Erythroblast (primary cell): ENCODE data around the gene ZNF618.

Source experiments
- GATA1 ChIP-seq: IDR thresholded peaks from 2 replicates; pipeline ENCODE4 v1.6.1; 2011; ENCODE audit warnings: low read depth, mild to moderate bottlenecking, control low read depth, low read length, moderate library complexity
- POLR2A ChIP-seq: IDR thresholded peaks from 2 replicates; pipeline ENCODE4 v1.6.1; 2011; ENCODE audit warnings: mild to moderate bottlenecking, low read length

DNA sequence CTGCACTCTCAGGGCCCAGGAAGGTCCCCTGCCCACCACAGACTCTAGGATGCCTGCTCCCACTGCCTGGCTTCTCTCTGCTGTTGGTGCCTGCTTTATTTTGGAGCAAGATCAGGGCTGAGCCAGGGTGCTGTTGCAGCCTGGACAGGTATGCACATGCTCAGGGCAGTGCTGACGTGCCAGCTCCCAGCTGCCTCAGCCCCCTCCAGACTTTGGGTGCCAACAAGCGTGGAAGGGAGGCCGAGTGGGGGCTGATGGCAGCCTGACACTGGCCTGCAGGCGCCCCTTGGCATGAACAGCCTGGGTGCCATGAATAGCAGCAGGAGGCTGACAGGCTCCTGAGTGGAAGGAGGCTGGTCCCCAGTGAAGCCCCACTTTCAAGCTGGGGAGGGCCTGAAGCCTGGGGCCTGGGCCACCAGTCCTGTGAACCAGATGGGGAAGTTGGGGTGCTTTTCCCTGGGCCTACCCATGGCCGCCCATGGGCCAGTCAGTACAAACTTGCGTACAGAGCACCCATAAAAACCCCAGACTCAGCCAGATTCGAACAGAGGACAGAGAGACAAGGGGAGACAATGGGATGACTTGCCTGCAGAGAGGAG, 195.2 kb downstream of the ZNF618 start:
- TF ChIP-seq POLR2A, result no peak
- no peak for TF ChIP-seq GATA1
